Measurements from ENCODE around the gene TRAPPC3. TPM values are rescaled to one million over a fixed set of nuclear protein-coding genes. Genes with fewer than 3 reads are reported as not detected.
A peak's percentile ranks its signal among the peaks of the same experiment; 100 is the strongest.

TRAPPC3 gene
- total and polyA plus RNA-seq, 9 of the 15 experiments (the other 6 are each of a cell fraction or from before 2014, with no cell fraction given): 20.6 to 141 (median 112) TPM

DNA sequence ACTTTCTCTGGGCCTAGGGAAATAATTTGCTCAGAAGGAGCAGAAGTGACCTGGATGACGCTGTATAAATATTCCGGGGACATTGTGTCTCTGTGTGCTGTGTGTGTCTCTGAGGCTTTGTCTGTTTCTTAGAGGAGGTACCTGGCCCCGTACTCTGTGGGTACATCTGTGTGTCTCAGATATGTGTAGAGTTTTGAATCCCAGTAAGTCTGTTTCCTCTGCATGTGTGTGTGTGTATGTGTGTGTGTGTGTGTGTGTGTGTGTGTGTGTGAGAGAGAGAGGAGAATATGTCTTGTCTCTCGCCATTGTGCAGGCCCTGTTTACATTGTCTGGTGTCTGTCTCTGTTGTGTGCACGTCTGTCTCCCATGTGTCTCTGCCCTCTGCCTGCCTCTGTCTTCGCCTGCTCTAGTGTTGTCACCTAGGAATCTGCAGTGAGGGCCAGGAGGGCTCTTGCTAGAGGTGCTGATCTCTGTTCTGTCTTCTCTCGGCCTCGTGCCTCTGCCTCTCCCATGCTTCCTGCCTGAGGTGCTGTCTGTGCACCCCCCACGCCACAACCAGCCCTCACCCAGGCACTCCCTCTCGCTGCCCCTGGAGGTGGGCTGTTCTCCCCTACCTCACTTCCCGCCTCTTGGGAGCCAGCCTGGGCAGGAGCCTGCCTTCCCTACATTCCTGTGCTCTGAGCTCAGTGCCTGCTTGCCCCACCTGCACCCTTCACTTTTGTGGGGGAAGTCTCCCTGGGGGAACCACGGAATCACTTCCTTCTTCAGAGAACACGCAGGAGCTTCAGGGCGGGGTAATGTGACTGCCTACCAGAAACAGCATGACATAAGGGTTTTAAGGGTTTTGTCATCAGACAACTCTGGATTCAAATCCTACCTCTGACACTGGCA is 12.6 kb upstream of the TRAPPC3 start (continued):
- TF ChIP-seq NFYB (IDR thresholded peaks at IDR 0.05; ENCODE audit: extremely low read depth, insufficient read length) (no peak), E2F6 (IDR thresholded peaks at IDR 0.05; ENCODE audit: borderline replicate concordance in 1 of 2, extremely low read depth in 1 of 2, insufficient read depth in 1 of 2, insufficient read length in 1 of 2, low read depth in 1 of 2, low read length in 1 of 2, poor library complexity in 1 of 2, severe bottlenecking in 1 of 2) (peak in 1 of 2 experiments; percentile 37), RUNX1 (IDR thresholded peaks at IDR 0.05; ENCODE audit: low read depth) (no peak), CSDE1 (IDR thresholded peaks at IDR 0.05) (no peak), MTA2 (IDR thresholded peaks at IDR 0.05; ENCODE audit: low read depth) (no peak), HSF4 (CRISPR knock-in tag; IDR thresholded peaks at IDR 0.05; ENCODE audit: borderline replicate concordance) (no peak), DACH1 (IDR thresholded peaks at IDR 0.05; ENCODE audit: partially characterized antibody) (no peak), JUND (IDR thresholded peaks at IDR 0.05; ENCODE audit: borderline replicate concordance, low read depth, low read length) (no peak), JUND (tag; IDR thresholded peaks at IDR 0.05; ENCODE audit: borderline replicate concordance, low read depth, low read length) (0 out of 3 replicates have a peak, but pooled peaks have one; percentile 16), TRIM28 (IDR thresholded peaks at IDR 0.05) (no peak), HBP1 (CRISPR knock-in tag; IDR thresholded peaks at IDR 0.05) (peak; percentile 94), ZNF431 (CRISPR knock-in tag; IDR thresholded peaks at IDR 0.05) (0 out of 2 replicates have a peak, but pooled peaks have one; percentile 21), MTA1 (IDR thresholded peaks at IDR 0.05; ENCODE audit: borderline replicate concordance) (0 out of 2 replicates have a peak, but pooled peaks have one; percentile 26), ZNF77 (CRISPR knock-in tag; IDR thresholded peaks at IDR 0.05) (no peak), SRF (CRISPR knock-in tag; IDR thresholded peaks at IDR 0.05) (peak in 1 of 2 experiments; percentile 25; a peak in 1 of 4 replicates), TBP (optimal IDR thresholded peaks at IDR 0.05; ENCODE audit: low read depth, low read length) (no peak), SPI1 (IDR thresholded peaks at IDR 0.05; ENCODE audit: borderline replicate concordance, low read depth, low read length) (peak; percentile 81; the same call in 1 of the 2 replicates), GABPA (tag; conservative IDR thresholded peaks at IDR 0.05; ENCODE audit: low read depth) (0 out of 2 replicates have a peak, but pooled peaks have one; percentile 12), ELF4 (CRISPR knock-in tag; IDR thresholded peaks at IDR 0.05) (peak; percentile 66; the same call in 1 of the 2 replicates), L3MBTL2 (IDR thresholded peaks at IDR 0.05) (peak; percentile 32; the same call in 1 of the 2 replicates), ZNF253 (CRISPR knock-in tag; conservative IDR thresholded peaks at IDR 0.05) (no peak), TOE1 (IDR thresholded peaks at IDR 0.05; ENCODE audit: borderline replicate concordance) (0 out of 2 replicates have a peak, but pooled peaks have one; percentile 28), TOE1 (CRISPR knock-in tag; IDR thresholded peaks at IDR 0.05; ENCODE audit: borderline replicate concordance, low read depth) (no peak), SREBF1 (IDR thresholded peaks at IDR 0.05; ENCODE audit: borderline replicate concordance, low read depth, low read length) (no peak)
- TF ChIP-seq, protein P1, sequence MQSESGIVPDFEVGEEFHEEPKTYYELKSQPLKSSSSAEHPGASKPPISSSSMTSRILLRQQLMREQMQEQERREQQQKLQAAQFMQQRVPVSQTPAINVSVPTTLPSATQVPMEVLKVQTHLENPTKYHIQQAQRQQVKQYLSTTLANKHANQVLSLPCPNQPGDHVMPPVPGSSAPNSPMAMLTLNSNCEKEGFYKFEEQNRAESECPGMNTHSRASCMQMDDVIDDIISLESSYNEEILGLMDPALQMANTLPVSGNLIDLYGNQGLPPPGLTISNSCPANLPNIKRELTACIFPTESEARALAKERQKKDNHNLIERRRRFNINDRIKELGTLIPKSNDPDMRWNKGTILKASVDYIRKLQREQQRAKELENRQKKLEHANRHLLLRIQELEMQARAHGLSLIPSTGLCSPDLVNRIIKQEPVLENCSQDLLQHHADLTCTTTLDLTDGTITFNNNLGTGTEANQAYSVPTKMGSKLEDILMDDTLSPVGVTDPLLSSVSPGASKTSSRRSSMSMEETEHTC (IDR thresholded peaks at IDR 0.05): no peak

Measured in K562 (cell line).